Muscle layer of colon (tissue), 2 donors: ENCODE results near the gene TNFRSF4.

Source experiments
- H3K27ac ChIP-seq: one replicate; pipeline ENCODE4 v1.7.0; 2013; ENCODE audit warnings: low read depth, mild to moderate bottlenecking, low read length, moderate library complexity
- H3K27me3 ChIP-seq, 2 donors: one replicate each; pipeline ENCODE4 v1.7.0; 2013; ENCODE audit warnings: low read length in 2 of 2, mild to moderate bottlenecking in 2 of 2; ENCODE audit not compliant: insufficient read depth in 2 of 2, control insufficient read depth in 1 of 2
- H3K36me3 ChIP-seq: one replicate; pipeline ENCODE4 v1.7.0; 2013; ENCODE audit warnings: mild to moderate bottlenecking, low read length; ENCODE audit not compliant: insufficient read depth
- H3K4me1 ChIP-seq: one replicate; pipeline ENCODE4 v1.7.0; 2013; ENCODE audit warnings: mild to moderate bottlenecking, low read length; ENCODE audit not compliant: insufficient read depth
- H3K4me3 ChIP-seq, 2 donors: one replicate each; pipeline ENCODE4 v1.7.0; 2013; ENCODE audit warnings: low read length in 2 of 2, low read depth in 1 of 2, mild to moderate bottlenecking in 1 of 2, moderate library complexity in 1 of 2
- H3K9ac ChIP-seq: one replicate; pipeline ENCODE4 v1.7.0; 2013; ENCODE audit warnings: low read length
- H3K9me3 ChIP-seq: one replicate; pipeline ENCODE4 v1.7.0; 2013; ENCODE audit warnings: mild to moderate bottlenecking, low read length
- donor health status: abdominal sarcoma.
- donor health status: Adenocarcinoma of cecum.

The TNFRSF4 gene

GRCh38 chr1:1213345-1214265, at the start of gene TNFRSF4:
Gene TNFRSF4, minus strand, starts transcription at chr1:1214153. Its CDS starts 26 bp downstream, at chr1:1214127.
- Histone ChIP-seq H3K4me3 (no peak within 1 kb of the TSS), H3K27ac (no peak within 1 kb of the TSS), H3K9ac (no peak within 1 kb of the TSS), H3K4me1 (no peaks in the 10 kb centered on the region), H3K36me3 (peaks cover 16% of the 10 kb centered on the region), H3K27me3 (peaks cover 0 to 1% of the 10 kb centered on the region in 2 donors), H3K9me3 (no peaks in the 10 kb centered on the region)

- Histone ChIP-seq H3K27me3 (no peaks in the 10 kb centered on the region), H3K36me3 (peaks cover 48% of the 10 kb centered on the region), H3K27ac (no peak overlapping the region), H3K9ac (no peak overlapping the region), H3K9me3 (no peaks in the 10 kb centered on the region), H3K4me3 (no peak overlapping the region), H3K4me1 (no peaks in the 10 kb centered on the region)
Measured at GRCh38 chr1:1262758-1263157, 48.8 kb upstream of the TNFRSF4 start.

GRCh38 chr1:1262071-1262470, 48.1 kb upstream of the TNFRSF4 start:
- no peaks in the 10 kb centered on the region for H3K9me3 ChIP-seq
- H3K27ac ChIP-seq = no peak overlapping the region
- H3K9ac ChIP-seq = no peak overlapping the region
- H3K4me1 ChIP-seq = no peaks in the 10 kb centered on the region
- H3K27me3 ChIP-seq = no peaks in the 10 kb centered on the region
- peaks cover 41% of the 10 kb centered on the region for H3K36me3 ChIP-seq
- H3K4me3 ChIP-seq = no peak overlapping the region

- Histone ChIP-seq H3K9me3 (no peaks in the 10 kb centered on the region), H3K9ac (no peak overlapping the region), H3K36me3 (peaks cover 44% of the 10 kb centered on the region), H3K4me1 (no peaks in the 10 kb centered on the region), H3K27me3 (no peaks in the 10 kb centered on the region), H3K27ac (no peak overlapping the region), H3K4me3 (no peak overlapping the region)
Measured at GRCh38 chr1:1260843-1261560, 47.0 kb upstream of the TNFRSF4 start.

- H3K27me3 ChIP-seq = no peaks in the 10 kb centered on the region
- peaks cover 53% of the 10 kb centered on the region for H3K36me3 ChIP-seq
- no peak overlapping the region for H3K9ac ChIP-seq
- no peak overlapping the region for H3K27ac ChIP-seq
- no peaks in the 10 kb centered on the region for H3K4me1 ChIP-seq
- no peaks in the 10 kb centered on the region for H3K9me3 ChIP-seq
- H3K4me3 ChIP-seq = no peak overlapping the region
Measured at GRCh38 chr1:1259951-1260600, 46.1 kb upstream of the TNFRSF4 start.

DNA sequence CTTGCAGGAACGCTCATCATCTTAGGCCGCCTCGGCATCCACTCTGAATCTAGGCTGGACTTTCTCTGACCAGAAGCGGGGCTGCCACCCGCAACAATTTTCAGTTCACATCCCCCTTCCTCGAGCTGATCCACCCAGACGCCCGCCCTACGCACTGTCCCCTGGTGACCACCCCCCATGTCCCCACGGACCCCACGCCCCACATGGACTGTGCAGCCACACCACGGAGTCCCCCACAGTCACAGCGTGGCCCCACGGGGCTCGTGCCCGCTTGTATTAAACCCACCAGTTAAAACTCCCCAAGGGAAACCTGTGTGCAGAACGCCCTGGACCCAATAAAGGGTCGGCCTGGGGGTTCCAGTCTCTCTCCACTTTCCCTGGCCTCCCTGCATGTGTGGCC, 45.6 kb upstream of the TNFRSF4 start:
- Histone ChIP-seq H3K36me3 (peaks cover 58% of the 10 kb centered on the region), H3K9ac (no peak overlapping the region), H3K27ac (no peak overlapping the region), H3K27me3 (no peaks in the 10 kb centered on the region), H3K4me1 (no peaks in the 10 kb centered on the region), H3K9me3 (no peaks in the 10 kb centered on the region), H3K4me3 (no peak overlapping the region)

GRCh38 chr1:1259119-1259488, 45.2 kb upstream of the TNFRSF4 start:
- no peaks in the 10 kb centered on the region for H3K9me3 ChIP-seq

DNA sequence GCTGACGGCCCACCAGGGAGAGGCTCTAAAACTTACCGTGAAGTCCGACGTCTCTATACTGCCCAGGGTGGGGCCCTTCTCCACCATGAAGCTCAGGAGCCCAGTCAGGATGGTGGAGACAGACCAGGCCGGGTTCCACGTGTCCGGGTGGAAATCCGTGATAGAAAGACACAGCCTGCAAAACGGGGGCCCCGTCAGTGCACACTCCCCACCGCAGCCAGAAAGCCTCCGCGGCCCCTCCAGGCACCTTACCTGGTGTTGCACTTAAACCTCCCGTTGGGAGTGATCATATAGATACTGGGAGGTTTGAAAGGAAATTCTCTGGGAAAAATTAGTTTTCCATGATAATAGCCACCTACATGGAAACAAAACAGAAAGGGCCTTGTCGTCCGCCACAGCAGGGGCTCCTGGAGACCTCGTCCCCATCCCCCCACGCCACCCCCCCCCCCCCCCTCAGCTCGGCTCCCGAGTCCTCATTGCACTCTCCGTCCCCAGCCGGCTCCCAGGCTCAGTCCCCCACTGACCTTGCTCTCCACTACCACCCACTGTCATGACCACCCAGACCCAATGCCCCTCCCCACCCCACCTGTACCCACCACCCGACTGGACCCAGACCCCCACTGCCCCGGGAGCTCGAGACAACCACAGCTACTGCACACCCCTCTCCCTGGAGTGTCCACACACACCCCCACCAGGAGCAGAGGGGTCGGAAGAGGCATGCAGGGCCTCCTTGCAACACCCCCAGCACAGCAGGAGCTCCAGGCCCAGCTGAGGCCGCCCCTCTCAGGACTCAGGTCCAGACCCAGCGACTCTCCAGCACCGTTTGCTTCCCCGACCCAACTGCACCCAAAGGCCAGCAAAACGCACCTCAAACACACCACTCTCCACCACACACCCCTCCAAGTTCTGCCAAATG, 43.3 kb upstream of the TNFRSF4 start:
- H3K27ac ChIP-seq = no peak overlapping the region
- no peaks in the 10 kb centered on the region for H3K9me3 ChIP-seq
- no peaks in the 10 kb centered on the region for H3K27me3 ChIP-seq
- H3K4me3 ChIP-seq = no peak overlapping the region
- H3K9ac ChIP-seq = no peak overlapping the region
- peaks cover 46% of the 10 kb centered on the region for H3K36me3 ChIP-seq
- no peaks in the 10 kb centered on the region for H3K4me1 ChIP-seq

More at GRCh38 chr1:1259119-1259488, 45.2 kb upstream of the TNFRSF4 start:
- Histone ChIP-seq H3K27me3 (no peaks in the 10 kb centered on the region), H3K4me1 (no peaks in the 10 kb centered on the region), H3K27ac (no peak overlapping the region), H3K9ac (no peak overlapping the region), H3K36me3 (peaks cover 58% of the 10 kb centered on the region), H3K4me3 (no peak overlapping the region)

DNA sequence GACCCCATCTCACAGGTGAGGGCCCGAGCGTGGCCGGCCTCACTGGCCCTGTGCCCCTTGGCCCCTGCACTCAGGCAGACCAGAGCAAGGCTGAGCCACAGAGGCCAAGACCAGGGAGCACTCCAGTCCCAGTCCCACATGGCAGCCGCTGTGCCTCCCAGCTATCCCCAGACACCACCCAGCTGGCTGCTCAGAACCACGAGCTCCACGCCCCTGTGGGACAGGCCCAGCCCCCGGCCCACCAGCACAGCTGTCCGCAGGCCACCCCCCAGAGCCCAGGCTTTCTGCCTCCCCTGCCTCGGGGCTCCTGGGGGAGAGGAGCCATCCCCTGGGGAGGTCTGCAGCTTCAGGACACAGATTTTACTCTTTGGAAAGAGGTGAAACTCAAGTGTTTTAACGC, 41.7 kb upstream of the TNFRSF4 start:
- Histone ChIP-seq H3K27ac (no peak overlapping the region), H3K36me3 (peaks cover 33% of the 10 kb centered on the region), H3K27me3 (no peaks in the 10 kb centered on the region), H3K4me3 (no peak overlapping the region), H3K9me3 (no peaks in the 10 kb centered on the region), H3K9ac (no peak overlapping the region), H3K4me1 (no peaks in the 10 kb centered on the region)

GRCh38 chr1:1255078-1255477, 41.1 kb upstream of the TNFRSF4 start:
- H3K9ac ChIP-seq = no peak overlapping the region
- H3K27me3 ChIP-seq = no peaks in the 10 kb centered on the region
- peaks cover 28% of the 10 kb centered on the region for H3K36me3 ChIP-seq
- no peaks in the 10 kb centered on the region for H3K4me1 ChIP-seq
- no peaks in the 10 kb centered on the region for H3K9me3 ChIP-seq
- H3K4me3 ChIP-seq = no peak overlapping the region
- no peak overlapping the region for H3K27ac ChIP-seq

GRCh38 chr1:1254667-1254998, 40.7 kb upstream of the TNFRSF4 start:
- H3K9me3 ChIP-seq = no peaks in the 10 kb centered on the region
- no peak overlapping the region for H3K4me3 ChIP-seq
- H3K9ac ChIP-seq = no peak overlapping the region
- H3K27ac ChIP-seq = no peak overlapping the region
- H3K4me1 ChIP-seq = no peaks in the 10 kb centered on the region
- no peaks in the 10 kb centered on the region for H3K27me3 ChIP-seq
- H3K36me3 ChIP-seq = peaks cover 24% of the 10 kb centered on the region
